SH-SY5Y (cell line): ENCODE results near the gene RSPH1.

Source experiments
- GATA2 ChIP-seq: IDR thresholded peaks from 2 replicates; pipeline ENCODE4 v1.6.1; 2011; ENCODE audit warnings: mild to moderate bottlenecking, low read depth, low read length
- GATA3 ChIP-seq: IDR thresholded peaks from 2 replicates; pipeline ENCODE4 v1.6.1; 2011; ENCODE audit warnings: low read depth, mild to moderate bottlenecking, low read length, moderate library complexity

- TF ChIP-seq GATA2 (no peak), GATA3 (no peak)
Observed at GRCh38 chr21:42526379-42526727, 30.3 kb upstream of the RSPH1 start.
